NOMO-1 treated with DMSO at 0.1 percent for 48 hours (cell line): ENCODE results near the gene ACAN.

Source experiments
- DNase-seq: peaks from one replicate; lab custom pipeline; 2025; ENCODE audit not compliant: unreplicated experiment; lab: John Stamatoyannopoulos, UW

The ACAN gene

DNA sequence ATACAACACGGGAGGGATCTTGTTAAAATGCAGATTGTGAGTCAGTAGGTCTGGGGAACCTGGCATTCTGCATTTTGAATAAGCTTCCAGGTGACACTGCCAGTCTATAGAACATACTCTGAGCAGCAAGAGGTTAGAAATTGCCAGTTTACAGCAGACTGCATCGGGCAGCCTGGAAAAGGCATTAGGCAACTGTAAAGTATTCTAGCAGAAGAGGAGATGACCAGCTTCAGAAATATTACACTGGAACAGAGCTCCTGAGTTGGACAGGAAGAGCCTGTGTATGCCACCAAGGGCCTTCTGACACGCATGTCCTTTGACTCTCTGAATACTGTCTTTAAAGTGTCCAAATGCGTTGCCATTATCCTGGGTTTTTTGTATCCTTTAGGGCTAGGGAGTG lies 2.5 kb upstream of the ACAN start:
- no peak for DNase-seq

DNA sequence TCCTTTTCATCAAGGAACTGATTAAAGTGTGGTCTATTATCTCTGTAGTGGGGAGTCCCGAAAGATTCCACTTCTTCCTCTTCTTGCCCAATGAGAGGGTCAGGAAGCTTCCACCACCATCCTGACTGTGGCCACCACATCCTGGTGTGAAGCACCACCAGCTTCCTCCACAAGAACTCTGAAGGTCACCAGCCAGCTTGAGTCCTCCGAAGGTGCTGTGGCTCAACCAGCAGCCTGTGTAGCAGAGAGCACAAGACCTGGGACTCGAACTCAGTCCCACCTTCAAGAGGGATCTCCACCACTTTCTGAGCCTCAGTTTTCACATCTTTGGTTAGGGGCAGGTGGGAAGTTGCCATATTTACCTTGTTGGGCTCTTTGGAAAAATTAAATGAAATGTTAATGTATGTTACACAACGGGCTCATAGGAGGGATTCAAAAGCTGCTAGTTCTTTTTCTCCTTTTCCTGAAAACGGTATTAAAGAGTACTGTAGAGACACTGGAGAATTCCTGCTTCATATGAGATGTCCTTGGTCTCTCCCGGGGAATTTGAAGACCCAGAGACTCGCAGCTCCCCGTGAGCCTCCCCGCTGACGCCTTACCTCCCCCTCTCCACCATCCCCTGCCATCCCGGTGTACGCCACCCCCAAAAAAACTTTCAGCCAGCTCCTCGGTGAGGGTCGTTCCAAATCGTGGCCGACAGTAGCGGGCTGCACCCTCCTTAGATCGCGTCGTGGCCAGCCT lies 816 bp upstream of the ACAN start:
- DNase-seq = no peak

DNA sequence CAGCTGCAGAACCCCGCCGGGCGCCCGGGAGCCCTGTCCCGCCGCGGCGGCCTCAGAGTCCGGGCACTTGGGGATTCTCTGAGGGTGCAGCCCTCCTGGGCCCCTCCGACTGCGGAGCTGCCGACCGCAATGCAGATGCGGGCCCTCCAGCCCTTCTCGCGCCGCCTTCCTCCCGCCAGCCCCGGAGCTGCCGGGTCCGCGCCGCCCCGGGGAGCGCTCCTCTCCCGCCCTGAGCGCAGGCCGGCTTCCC lies 320 bp upstream of the ACAN start:
- no peak for DNase-seq

- DNase-seq = no peak
These were observed 648 bp downstream of the ACAN start for GRCh38 chr15:88803920-88804247.

- DNase-seq = no peak
These were observed 1.0 kb downstream of the ACAN start for GRCh38 chr15:88804257-88804656.

- no peak for DNase-seq
These were observed 2.0 kb downstream of the ACAN start for GRCh38 chr15:88805031-88805780.

DNA sequence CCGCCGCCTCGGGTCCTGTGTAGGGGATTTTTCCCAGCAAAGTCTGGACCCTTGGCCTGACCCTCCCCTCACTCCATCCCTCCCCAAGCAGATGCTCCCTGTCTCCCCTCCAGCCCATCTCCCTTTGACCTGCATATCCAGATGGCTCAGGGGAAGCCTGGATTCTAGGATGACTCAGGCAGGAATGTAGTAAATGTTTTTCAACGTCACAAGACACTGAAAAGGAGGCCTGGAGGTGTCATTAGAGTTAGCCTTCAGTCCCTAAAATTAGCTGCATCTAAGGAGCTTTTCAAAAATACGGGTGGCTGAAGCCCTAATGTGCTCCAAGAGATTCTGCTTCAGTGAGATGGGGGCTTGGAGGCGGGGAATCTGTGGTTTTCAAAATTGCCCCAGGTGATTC lies 7.2 kb downstream of the ACAN start:
- DNase-seq = no peak

DNA sequence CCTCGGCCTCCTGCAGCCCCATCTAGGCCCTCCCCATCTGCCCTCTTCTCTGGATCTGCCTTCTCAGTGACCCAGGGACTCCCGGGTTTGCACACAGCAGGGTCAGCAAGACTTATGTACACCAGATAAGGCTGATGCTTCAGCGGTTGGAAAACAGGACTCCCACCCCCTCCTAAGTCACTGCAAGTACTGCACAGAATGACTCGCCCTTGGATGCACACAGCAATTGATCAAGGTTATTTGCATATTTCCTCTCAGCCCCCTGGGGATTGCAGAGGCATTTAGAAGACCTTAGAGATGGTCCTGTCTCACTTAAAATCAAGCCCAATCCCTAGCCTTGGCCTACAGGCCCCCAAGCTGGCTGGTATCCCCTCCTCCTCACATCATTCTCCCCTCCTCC lies 8.9 kb downstream of the ACAN start:
- DNase-seq = no peak

DNA sequence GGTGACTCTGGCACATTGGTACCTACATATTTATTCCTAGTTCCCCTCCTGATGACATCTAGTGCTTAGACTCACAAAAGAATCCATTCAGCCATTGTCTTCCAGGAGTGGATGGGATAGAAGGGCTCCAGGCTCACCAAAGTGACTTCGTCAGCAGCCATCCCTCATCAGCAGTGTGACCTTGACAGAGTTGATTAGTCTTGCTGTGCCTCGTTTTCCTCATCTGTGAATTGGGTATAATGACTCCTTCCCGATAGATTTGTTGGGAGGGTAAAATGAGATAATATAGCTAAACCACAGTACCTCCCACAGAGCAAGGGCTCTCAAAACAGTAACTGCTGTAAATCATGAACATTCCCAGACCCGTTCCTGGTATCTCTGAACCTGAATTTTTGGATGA lies 10.7 kb downstream of the ACAN start:
- DNase-seq = no peak

DNA sequence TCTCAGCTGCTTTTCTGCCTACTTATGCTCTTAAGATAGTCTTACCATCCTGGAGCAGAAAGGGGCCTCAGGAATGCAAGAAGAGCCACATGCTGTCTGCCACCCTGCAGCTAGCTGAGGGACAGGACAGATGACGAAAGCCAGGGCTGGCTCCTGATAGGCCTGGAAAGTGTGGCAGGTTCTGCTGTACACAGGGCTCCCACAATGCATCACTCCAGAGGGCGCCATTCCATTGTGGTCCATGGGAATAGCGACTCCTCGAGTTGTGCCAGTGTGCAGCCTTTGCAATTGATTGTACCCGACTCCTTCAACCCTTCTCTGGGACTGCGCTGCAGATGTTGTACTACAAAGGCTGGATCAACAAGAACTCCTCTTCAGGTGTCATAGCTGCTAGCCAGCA lies 11.2 kb downstream of the ACAN start:
- no peak for DNase-seq

DNA sequence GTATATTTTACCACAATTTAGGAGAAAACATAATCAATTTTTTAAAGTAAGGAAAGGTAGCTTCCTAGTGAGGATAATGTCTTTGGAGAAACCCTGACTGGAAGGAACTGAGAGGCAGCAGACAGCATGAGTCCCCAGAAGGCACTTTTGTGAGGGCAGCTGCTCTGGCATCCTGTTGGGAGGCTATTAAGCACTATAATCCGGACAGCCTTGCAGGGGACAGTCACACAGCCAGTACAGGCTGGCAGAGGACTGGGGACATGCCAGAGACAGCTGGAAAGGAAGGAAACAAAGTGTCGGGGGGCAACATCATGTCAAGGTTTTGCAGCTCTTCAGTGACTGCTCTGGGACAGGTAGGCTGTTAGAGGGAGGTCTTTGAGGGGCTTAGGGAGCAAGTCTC lies 15.7 kb downstream of the ACAN start:
- no peak for DNase-seq

DNA sequence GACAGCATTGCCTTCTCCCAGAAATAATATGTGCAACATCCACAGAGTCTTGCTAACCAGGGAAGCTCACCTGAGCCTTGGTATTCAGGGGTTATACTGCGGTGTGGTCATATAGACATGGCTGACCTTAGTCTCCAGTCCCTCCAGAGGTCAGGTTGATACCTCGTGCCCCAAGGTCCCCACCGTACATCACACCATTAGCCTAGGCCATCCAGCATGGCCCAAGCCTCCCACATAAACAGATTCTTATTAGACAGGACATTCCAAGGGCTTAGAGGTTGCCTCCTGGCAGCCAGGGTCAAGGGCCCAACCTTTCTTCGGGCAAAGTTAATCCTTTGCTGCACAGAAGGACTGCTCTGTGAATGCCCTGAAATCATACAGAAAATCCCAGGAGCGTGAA lies 18.8 kb downstream of the ACAN start:
- no peak for DNase-seq

DNA sequence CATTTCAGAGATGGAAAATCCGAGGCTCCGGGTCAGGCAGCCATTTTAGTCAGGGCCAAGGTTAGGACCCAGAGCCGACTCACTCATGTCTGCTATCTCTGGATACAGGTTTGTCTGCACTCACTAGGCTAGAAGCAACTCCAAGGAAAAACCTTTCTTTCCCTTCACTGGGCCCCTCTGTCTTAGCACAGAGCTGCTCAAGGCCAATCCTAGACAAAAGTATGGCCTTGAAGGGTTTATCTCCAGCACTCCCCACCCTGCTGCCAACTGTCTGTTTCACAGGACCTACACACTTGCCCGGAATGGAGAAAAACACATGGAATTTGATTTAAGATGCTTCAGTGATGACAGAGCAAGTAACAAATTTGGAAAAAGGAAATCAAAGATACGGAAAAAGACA lies 25.6 kb downstream of the ACAN start:
- DNase-seq = no peak

DNA sequence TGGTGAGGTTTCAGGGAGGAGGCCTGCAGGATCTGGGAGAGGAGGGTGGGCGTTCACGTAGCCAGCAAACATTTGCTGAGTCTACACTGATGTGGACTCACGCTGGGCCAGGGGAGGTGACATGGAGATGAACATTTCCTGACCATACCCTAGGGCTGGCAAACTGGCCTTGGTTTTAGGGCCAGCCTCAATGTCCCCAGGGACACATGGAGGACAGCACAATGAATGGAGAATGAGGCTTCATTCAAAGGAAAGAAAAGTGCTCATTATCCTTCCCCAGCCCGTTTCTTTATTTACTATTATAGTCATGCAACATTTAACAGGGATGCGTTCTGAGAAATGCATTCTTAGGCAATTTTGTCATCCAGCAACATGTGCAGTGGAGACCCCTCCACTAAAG lies 26.8 kb downstream of the ACAN start:
- no peak for DNase-seq

- DNase-seq = no peak
These were observed 29.8 kb downstream of the ACAN start for GRCh38 chr15:88832820-88833730.

DNA sequence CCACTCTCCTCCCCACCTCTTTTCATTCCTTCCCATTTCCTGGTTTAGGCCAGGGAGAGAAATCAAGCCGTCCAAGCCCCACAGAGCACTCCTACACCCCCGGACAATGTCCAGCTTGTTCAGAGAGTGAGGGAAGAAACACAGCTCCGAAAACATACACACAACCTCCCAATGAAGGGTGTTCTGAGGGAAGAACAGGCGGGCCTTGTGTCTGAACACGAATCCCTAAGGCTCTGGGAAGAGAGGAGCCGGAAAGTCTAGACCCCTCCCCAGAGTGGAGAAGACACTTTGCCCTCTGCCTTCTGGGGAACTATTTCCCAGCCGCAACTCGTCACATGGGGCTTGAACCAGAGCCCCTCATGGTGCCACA lies 30.5 kb downstream of the ACAN start:
- no peak for DNase-seq

- no peak for DNase-seq
These were observed 31.1 kb downstream of the ACAN start for GRCh38 chr15:88834211-88834812.

GRCh38 chr15:88835119-88835518 lies 31.9 kb downstream of the ACAN start:
- peak; percentile 2 for DNase-seq

DNA sequence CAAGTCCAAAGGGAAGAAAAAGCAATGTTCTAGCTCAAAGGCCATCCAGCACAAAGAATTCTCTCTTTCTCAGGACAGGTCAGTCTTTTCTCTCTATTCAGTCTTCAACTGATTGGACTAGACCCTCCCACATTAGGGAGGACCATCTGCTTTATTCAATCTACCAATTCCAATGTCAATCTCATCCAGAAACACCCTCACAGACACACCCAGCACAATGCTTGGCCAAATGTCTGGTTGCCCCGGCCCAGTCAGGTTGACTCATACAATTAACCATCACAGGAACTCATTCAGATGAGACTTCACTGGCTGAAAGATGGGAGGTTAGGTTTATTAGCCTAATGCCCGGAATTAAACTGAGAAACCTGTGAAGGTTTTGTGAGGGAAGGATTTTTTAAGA lies 32.4 kb downstream of the ACAN start:
- no peak for DNase-seq

DNA sequence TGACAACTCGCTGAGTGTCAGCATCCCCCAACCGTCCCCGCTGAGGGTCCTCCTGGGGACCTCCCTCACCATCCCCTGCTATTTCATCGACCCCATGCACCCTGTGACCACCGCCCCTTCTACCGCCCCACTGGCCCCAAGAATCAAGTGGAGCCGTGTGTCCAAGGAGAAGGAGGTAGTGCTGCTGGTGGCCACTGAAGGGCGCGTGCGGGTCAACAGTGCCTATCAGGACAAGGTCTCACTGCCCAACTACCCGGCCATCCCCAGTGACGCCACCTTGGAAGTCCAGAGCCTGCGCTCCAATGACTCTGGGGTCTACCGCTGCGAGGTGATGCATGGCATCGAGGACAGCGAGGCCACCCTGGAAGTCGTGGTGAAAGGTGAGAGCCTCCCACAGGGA lies 35.4 kb downstream of the ACAN start:
- no peak for DNase-seq

GRCh38 chr15:88839146-88839545 lies 35.9 kb downstream of the ACAN start:
- no peak for DNase-seq

- DNase-seq = no peak
These were observed 36.7 kb downstream of the ACAN start for GRCh38 chr15:88839961-88840360.
